Sigmoid colon (tissue), 4 donors: ENCODE data around the gene SMAP1.

Source experiments
- CTCF ChIP-seq, 4 experiments: fragments of 450-650 bp in 3 of 4; fragments of 200-600 bp in 1 of 4; IDR thresholded peaks; one replicate each; pipeline ENCODE4 v1.5.1; 2016 to 2019; ENCODE audit warnings: antibody characterized with exemption in 4 of 4, mild to moderate bottlenecking in 3 of 4, moderate library complexity in 2 of 4
- POLR2AphosphoS5 ChIP-seq, 4 donors: sonication (generic); formaldehyde crosslinking; IDR thresholded peaks; one replicate each; pipeline ENCODE4 v1.6.1; 2017; ENCODE audit warnings: antibody characterized with exemption in 4 of 4

GRCh38 chr6:70811788-70812187 lies 144.1 kb downstream of the SMAP1 start:
- no peak for TF ChIP-seq CTCF (IDR thresholded peaks at IDR 0.05)
- TF ChIP-seq POLR2AphosphoS5 (IDR thresholded peaks at IDR 0.05) = no peak
